Stimulated activated CD4-positive, alpha-beta T cell treated with anti-CD3 and anti-CD28 coated beads, TNF-alpha, amount 100 ng/mL, for 48 hours (primary cell): ENCODE data around the gene KLHL26.

Source experiments
- DNase-seq, 3 donors: peaks; one replicate each; pipeline ENCODE4 v3.0.0-alpha.2; 2020; ENCODE audit warnings: low read depth in 3 of 3

KLHL26 gene

DNA sequence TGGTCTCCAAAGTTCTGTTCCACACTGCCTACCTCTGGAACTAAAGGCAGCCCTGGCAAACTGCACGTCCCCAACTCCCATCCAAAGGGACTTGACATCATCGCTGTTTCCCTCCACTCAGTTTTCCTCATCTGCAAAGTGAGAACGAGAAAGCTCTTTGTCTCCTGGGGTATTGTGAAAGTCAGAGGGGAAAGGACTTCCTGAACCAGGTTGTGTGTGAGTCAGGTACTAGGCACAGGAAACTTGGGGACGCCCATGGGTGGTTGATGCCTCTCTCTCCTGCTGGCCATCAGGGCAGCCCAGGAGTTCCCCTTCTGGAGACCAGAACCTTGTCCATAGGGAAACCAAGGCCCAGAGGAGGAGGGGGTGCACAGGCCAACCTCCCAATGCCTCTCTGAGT, 35.0 kb upstream of the KLHL26 start:
- DNase-seq: no peak

DNA sequence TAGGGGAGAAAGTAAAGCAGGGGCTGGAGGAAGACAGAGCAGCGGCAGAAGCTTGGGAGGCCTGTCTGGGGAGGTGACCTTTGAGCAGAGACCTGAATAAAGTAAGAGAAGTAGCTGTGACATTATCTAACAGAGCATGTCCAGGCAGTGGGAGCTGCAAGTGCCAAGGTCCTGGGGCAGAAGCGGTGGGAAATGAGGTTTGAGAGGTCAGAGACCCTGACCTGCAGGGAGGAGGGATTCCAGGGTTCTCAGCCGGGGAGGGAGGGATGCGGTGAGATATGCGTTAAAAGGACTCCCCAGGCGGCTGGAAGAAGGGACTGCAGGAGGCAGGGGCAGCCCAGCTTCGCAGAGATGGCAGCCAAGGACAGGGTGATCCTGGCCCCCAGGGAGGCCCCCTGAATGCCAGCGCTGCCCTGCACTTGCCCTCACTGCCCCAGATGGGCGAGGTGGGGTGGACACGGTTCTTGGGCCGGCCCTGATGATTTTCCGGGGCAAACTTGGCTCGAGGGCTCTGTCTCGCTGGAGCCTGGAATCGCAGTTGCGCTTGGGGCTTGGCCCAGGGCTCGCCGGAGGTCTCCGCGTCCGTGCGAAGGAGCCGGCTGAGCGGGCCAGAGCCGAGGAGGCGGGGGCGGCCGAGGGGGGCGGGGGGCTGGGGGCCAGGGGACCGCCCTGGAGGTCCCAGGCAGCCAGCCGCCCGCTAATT, 33.4 kb upstream of the KLHL26 start:
- no peak for DNase-seq

DNA sequence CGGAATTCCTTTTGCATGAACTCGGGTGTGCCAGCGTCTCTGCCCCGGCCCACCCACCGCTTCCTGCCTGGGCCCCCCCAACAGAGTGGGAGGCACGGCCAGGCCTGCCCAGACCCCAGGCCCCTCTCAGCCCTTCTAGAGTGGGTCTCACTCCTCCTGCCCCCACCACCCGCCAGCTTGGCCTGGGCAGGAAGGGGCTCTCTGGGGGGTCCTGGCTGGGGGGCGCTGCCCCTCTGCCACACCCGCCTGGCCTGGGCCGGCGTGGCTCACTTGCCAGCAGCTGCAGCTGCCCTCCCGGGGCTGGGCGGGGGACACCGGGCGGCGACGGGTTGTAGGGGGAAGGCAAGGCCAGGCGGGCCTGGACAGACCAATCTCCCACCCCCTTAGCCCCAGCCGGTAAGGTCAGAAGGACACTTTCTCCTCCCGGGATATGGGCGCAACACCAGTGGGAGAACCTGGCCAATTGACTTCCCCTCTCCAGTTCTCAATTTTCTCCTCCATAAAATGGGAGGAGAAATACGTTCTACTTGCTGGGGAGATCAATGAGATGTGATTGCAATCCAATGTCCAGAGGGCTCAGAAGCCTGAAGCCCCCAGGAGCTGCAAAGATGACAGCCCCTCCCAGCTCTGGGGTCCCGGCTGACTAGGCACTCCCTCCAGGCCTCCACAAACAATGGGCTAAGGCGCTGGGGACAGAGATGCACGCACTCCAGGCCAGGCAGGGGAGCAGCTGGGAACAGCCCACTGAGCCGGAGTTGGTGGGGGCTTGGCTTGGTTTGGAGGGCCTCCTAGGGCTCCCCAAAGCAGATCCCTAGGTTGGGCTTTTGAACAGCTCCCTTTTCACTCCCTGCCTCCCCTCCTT, 32.6 kb upstream of the KLHL26 start:
- no peak for DNase-seq

DNA sequence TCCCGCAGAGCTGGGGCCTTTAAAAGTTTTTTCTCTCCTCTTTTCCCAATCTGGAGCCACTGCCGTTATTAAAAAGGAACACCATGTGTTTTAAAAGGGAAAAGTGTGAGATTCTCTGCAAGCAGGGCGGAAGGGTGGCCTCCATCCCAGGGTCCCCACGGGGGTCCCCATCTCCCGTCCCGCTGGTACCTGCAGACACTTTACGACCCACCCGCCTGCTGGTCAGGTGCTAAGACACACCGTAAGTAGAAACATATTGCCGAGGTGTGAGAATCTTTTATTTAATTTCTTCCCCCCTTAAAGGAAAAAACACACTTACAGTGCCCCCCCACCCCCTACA, 32.0 kb upstream of the KLHL26 start:
- DNase-seq: no peak

DNA sequence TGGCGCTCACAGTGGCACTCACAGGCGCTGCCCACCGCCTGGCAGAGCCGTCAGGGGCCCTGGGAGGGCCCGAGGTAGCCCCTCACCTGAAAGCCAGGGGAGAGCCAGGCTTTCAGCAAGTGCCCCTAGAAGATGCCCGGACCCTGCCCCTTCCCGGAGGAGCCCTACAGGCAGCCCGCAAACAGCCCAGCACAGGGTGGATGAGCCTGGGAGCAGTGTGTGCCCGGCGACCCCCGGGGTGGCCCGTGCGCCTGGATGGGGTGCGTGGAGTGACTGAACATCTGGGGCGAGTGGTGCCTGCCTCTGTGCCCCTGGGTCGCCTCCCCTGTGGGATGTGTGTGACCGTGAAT, 31.7 kb upstream of the KLHL26 start:
- DNase-seq: no peak

DNA sequence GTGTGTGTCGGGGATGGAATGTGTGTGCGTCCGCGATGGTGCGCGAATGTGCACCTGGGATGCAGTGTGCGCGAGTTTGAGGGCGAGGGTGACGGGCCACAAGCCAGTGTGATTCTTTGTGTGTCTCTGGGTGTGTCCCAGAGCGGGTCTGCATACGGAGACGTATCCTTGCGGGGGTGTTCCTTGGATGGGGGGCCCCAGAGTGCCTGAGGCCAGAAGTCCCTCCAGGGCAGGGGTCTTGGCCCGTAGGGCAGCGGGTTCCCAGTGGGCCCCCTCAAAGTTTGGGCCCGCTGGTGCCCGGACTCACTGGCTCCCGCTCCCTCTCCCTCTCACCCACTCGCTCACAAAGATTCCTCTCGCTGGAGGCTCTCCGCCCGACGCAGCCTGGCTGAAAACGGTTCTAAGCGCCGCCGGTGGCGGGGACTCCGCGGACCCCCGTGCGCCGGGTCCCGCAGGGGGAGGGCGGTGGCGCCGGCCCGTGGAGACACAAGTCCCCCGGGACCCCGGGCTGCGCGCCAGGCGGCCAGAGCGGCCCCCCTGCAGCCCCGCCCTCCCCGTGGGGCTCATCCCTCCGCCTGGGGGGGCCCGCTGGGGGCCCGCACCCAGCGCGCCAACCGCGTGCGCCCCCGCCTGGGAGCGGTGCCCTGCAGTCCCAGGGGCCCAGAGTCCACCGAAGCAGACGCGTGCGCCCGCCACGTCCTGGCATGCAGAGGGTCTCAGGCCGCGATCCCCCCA, 31.1 kb upstream of the KLHL26 start:
- DNase-seq: no peak

DNA sequence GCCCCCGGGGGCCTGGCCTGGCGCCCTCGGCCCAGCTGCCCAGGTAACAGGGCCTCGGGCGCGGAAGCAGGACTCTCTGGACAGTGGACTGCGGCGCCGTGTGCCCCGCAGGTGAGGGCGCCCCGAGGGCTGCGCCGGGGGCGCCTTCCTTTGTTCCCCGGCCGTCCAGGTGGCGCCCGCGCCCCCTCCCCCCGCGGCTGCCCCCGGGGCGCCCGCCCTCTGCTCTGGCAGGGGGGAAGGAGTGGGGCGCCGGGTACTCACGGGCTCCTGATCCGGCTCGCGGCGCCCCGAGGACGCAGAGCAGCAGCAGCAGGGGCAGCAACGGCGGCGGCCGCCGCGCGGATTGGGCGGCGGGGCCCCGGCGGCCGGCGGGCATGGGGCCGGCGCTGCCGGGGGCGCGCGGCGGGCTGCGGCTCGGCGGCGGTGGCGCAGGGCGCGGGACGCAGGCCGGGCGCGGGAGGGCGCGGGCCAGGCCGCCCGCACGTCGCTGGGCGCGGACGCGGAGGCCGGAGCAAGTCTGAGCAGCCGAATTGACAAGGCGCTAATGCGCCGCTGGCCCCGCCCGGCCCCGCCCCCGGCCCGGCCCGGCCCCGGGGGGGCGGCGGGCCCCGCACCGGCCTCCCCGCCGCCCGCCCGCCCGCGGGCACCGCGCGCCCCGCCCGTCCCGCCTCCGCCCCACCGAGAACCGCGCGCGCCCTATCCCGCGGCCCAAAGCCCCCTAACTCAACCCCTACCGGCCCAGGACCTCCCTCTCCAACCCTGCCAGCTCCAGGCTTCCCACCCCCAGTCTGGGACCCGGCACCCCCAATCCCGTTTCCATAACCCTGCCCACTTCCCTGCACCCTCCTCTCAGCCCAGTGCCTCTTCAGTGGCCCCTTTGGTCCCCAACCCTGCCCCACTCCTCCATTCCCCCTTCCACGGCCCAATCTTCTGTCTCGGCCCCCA, 30.3 kb upstream of the KLHL26 start, which contains the start of gene CRLF1:
Gene CRLF1, minus strand, starts transcription at position 519 of the 945 bp plus-strand sequence. Its CDS starts 143 bp downstream, at position 376.
- DNase-seq: no peak

DNA sequence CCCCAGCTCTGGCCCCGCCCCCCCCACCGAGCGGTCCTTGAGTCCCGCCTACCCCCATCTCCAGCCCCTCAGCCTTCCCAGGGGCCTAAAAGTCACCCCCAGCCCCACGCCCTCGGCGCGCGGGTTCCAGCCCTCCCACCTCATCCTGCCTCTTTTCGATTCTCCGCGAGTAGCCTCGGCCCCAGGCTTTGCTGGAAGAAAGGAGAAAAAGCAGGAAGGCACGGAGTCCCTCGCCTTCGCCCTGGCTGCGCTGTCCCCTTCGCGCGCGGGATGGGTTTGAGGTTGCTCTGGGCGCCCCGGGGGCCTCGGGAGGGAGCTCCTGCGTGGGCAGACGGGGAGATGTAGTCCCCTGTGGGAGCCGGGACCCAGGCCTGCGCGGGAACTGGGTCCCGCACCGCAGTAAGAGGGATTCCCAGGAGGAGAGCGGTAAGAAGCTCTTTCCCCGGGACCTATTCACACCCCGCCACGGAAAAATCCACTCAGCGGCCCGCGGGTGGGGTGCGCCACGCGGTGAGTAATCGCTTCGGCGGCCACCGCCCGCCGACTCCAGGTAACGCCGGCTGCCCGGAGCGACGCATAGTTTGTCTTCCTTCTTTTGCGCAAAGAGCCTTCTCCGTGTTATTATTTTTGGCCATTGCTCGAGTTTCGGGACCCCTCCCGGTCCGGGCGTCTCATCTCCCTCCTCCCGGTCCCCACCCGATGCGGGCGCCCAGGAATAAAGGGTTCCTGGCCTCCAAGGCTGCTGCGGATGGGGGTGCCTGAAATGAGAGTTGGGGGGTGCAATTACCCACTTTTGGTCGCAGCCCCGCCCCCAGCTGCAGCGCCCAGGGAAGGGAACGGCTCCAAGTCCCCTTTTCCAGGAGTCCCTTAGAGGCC, 29.4 kb upstream of the KLHL26 start:
- DNase-seq: no peak

DNA sequence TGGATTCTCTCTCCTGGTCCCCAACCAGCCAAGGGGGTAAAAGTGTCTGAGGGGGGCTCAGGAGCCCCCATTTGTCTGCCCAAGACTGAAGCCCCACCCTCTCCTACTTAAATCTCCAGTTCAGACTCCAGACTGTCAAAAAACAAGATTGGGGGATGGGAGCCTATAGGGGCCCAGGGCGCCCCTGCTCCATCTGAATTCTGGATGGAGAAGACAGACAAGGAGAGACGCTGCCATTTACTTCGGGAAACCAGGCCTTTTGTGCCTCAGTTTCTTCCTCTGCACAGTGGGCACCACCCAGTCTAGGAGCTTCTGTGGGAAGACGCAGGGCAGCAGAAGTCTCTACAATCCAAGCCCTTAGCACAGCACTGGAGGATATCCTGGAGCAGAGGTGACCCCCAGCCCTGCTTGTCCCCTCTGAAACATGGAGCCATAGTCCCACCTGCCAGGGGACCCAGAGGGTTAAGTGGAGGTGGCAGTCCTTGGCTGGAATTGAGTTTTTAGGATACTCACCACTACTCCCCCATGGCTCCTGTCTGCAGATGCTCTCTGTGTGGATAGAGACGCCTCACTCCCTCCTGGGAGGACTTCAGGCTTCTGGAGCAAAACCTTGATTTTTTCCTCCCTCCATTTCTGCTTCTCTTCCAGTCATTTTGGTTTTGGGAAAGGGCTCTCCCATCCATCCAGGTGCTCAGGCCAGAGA, 28.6 kb upstream of the KLHL26 start:
- no peak for DNase-seq

DNA sequence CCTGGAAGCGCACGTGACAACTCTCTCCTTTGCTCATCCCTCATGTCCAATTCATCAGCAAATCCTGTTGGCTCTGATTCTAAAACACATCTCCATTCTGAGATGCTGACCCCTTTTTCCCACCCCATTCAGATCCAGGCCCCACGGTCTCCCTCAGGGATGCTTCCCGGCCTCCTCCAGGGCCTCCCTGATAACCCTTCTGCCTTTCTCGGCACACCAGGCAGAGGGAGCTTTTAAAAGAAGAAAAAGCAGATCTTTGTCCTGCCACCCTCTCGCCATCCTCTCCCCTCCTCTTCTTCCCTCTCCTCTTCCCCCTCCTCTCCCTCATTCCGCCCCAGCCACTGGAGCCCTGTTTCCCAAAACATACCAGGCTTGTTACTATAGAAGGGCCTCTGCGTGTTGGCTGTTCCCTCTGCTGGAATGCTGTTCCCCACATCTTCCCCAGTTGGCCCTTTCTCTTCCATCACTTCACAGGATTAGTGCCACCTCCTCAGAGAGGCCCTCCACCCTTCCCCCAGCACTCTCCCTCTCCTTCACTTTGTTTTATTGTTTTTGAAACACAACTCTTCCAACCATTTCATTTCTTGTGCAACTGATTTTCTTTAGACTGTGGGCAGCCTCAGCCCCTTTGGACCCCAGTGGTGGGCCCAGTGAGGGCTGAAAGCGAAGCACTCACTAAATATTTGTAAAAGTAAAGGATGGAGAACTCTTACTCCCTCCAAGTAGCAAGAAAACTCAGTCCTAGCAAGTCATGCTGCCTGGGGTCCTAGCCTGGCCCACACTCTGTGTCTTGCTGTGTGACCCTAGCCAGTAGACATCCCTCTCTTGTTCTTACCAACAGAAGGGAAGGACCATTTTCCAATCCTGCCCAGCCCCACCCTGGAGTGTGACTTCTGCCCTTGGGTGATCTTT, 27.8 kb upstream of the KLHL26 start:
- no peak for DNase-seq

DNA sequence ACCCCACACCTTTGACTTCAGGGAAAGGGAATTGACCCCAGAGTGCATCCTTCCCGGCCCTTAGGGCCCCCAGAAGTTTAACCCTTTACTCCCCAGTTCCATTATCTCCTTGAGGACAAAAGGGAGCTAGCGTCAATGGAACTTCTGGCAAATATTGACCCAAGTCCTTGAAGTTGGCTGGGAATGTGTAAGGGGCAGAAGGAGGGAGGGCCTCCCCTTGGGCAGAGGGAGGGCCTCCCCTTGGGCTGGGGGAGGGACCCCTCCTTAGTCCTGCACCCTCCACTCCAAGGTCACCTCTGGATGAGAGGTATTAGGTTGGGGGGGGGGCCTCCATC, 27.1 kb upstream of the KLHL26 start:
- DNase-seq: no peak

DNA sequence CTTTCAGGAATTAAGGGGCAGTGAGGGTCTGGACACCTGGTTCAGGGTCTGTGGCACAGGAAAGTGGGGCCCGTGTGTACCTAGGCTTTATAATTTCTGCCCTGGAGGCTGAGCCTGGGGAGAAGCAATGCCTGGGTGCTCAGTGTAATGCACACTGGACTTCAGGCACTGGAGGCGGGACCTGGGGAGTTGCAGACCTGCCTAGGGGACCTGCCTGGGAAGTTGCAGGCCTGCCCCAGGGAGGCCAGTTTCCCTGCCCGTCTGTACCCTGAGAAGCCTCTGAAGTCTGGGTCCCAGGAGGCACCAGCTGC, 26.6 kb upstream of the KLHL26 start:
- DNase-seq: no peak

DNA sequence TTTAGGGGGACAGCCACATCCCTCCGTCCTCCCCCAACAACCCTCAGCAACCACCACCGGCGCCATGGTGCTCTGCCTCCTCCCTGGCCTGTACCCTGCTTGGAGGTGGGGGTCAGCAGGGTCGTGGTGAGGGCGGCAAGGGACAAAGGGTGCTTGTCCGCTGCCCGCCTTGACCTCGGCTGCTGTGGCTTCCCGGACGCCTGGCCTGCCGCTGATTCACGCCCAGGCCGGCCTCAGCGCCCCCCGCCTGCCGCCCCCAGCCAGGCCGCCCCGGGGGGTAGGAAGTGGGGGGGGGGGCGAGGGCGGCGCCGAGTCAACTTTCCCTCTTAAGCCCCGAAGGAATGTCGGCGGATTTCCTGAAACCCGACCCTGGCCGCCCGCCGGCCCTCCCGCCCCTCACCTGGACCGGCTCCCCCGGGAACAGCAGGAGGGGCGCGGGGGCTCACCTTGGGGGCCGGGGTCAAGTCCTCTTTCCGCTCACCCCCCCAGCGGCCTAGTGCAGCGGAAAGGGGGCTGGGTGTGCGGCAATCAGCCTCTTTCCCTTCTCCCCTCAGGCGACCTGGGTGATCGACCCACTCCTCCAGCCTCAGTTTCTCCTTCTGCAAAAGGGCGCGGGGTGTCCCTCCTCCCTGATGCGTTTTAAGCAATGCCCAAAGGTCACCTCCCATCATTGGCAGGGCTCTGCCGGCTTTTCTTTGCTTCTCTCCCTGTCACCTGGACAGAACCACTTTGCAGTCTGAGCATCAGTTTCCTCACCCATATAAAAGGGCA, 26.1 kb upstream of the KLHL26 start:
- DNase-seq: no peak

DNA sequence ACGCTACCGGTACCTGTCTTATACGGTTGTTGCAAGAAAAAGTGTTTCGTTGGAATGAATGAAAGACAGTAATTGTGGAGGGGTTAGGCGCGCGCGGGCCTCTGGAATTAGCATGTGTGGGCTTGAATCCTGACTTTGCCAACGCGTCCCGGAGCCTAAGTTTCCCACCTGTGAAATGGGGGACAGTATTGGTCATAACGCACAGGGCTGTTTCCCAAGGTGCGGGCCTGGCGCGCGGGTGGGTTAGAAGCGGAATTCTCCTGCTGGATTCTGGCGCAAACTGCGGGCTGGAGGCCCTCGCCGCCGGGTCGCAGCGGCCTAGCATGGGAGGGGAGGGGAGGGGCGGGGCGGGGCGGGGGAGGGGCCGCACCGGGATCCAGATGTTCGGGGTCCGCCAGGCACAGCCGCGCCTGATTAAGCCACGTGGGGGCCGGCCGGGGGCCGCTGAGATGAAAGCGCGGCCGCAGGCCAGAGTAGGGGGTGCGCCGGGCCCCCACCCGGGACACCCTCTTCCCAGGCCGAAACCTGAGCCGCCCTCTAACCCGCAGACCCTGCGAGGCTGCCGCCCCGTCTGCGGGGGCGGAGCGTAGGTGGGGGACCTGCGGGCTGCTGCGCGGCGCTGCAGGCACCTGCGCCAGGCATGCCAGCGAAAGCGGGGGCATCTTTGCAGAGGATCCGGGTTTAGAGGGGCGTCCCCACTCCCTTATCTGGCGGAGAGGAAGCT, 25.3 kb upstream of the KLHL26 start:
- no peak for DNase-seq

DNA sequence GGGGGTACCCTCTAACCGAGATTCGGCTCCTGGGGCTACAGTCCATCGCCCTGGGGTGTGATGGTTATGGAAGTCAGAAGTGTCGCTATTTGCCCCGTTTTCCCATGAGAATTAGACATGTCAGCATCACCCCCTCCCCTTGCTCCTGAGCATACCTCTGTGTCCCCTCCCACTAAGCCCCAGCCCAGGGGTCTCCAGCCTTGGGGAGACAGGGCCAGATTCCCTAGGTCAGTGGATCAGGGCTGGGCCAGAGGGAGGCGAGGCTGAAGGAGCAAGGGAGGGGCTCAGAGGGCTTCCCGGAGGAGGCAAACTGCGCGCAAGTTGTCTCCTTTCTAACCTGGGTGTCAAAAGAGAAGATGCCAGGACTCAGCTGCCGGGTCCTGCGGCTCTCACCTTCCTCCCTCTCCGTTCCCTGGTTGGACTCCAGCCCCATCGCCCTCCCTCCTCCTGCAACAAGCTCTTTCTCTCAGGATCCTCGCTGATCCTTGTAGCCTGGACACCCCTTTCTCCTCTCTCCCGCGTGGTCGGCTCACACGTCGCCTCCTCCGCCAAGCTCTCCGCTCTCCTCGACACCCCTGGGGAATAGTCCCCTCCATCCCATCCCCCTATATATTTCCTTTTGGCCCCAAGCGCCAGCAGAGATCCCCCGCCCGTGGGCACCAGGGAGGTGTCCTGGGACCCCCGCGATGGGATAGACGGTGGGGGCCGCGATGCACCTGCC, 24.6 kb upstream of the KLHL26 start:
- no peak for DNase-seq

DNA sequence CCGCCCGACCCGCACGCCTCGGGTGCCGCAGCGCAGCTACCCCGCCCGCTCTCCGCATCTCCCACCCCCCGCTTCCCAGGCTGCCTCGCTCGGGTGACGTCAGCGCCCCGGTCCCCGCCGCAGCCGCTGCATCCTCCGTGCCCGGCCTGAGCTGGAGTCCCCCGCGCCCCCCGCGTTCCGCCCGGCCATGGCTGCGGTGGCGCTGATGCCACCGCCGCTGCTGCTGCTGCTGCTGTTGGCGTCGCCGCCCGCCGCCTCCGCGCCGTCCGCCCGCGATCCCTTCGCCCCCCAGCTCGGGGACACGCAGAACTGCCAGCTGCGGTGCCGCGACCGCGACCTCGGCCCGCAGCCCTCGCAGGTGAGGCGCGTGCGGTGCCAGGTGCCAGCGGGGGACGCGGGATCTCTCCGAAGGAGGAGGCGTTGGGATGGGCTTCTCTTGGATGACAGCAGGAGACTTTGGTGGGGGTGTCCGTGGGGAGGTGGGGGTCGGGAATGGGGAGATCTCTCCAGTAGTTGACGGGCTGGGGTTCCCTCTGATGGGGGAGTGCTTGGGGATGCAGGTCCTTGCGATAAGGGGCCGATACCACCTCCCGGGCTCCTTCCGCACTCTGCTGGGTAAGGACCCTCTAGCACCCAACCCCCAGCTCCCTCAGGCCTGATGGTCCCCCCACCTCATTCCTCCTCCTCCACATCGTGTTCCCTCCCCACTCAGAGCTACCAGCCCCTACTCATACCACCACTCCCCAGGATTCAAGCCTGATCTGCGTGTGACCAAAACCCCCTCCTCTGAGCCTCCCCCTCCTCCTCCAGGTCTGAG, 23.8 kb upstream of the KLHL26 start, which contains the start of gene TMEM59L:
Gene TMEM59L, plus strand, starts transcription at position 99 of the 817 bp plus-strand sequence. Its CDS starts 89 bp downstream, at position 188.
- DNase-seq: peak in 1 of 3 donors; percentile 41
